Bronchial epithelial cell (primary cell): Measurements from ENCODE around the gene SUSD1. TPM values are rescaled to one million over a fixed set of nuclear protein-coding genes. Genes with fewer than 3 reads are reported as not detected.

ENCODE experiments used
- DNase-seq: peaks from one replicate; pipeline ENCODE4 v3.0.0-alpha.2; 2010; ENCODE audit warnings: low read depth
- FAIRE-seq: peaks from 2 replicates; lab custom pipeline; 2011; peaks lifted over from hg19 to GRCh38; lab: Jason Lieb, UNC
- H3K27me3 ChIP-seq: 2 replicates; pipeline ENCODE4 v1.5.1; 2011; ENCODE audit warnings: low read length; ENCODE audit not compliant: control insufficient read depth, insufficient read depth
- H3K36me3 ChIP-seq: 2 replicates; pipeline ENCODE4 v1.5.1; 2011; ENCODE audit warnings: low read length; ENCODE audit not compliant: control insufficient read depth, insufficient read depth
- H3K4me3 ChIP-seq: 2 replicates; pipeline ENCODE4 v1.5.1; 2011; ENCODE audit warnings: mild to moderate bottlenecking, low read depth, low read length, control low read depth
- CTCF ChIP-seq: IDR thresholded peaks from 2 replicates; pipeline ENCODE4 v1.5.1; 2011; ENCODE audit warnings: mild to moderate bottlenecking, moderate library complexity, low read length, control low read depth, inconsistent platforms; ENCODE audit not compliant: insufficient read depth, severe bottlenecking
- total RNA-seq: library from RNA; depleted of rRNA; stranded (reverse); fragments of >200 nt; gene quantifications from 2 replicates; pipeline ENCODE4 v1.2.1, GENCODE V29; 2014

Gene SUSD1
- total RNA-seq, 1 donor from 2014 or later: 9.0 TPM

- H3K4me3 ChIP-seq: no peak overlapping the region
- DNase-seq (no peak), FAIRE-seq (no peak)
- H3K36me3 ChIP-seq: no peaks in the 10 kb centered on the region
- TF ChIP-seq CTCF: no peak
- H3K27me3 ChIP-seq: no peaks in the 10 kb centered on the region
Observed at GRCh38 chr9:112093147-112093869, 81.8 kb downstream of the SUSD1 start.

GRCh38 chr9:112091810-112092209 is 83.3 kb downstream of the SUSD1 start:
- peak; percentile 36 for TF ChIP-seq CTCF
- FAIRE-seq (no peak), DNase-seq (no peak)
- Histone ChIP-seq H3K4me3 (no peak overlapping the region), H3K27me3 (no peaks in the 10 kb centered on the region), H3K36me3 (no peaks in the 10 kb centered on the region)

- Histone ChIP-seq H3K27me3 (no peaks in the 10 kb centered on the region), H3K4me3 (no peak overlapping the region), H3K36me3 (no peaks in the 10 kb centered on the region)
- DNase-seq (no peak), FAIRE-seq (no peak)
- no peak for TF ChIP-seq CTCF
Observed at GRCh38 chr9:112087506-112087905, 87.6 kb downstream of the SUSD1 start.

DNA sequence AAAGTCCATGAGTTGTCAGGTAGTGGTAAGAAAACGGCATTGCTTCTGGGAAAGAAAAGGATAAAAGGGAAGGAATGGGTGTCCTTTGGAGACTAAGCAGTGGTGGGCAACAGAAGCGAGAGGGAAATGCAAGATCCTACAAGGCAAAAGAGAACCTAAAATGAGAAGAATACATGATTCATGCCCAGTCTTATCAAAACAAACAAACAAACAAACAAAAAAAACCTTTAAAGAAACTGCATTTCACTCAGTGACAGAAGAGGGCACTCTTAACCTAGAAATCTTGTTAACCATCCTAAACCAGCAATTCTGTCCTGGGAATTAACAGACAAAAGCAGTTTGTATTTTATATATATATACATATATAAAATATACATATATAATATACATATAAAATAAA is 88.5 kb downstream of the SUSD1 start:
- no peak overlapping the region for H3K4me3 ChIP-seq
- DNase-seq (peak; percentile 54), FAIRE-seq (no peak)
- no peaks in the 10 kb centered on the region for H3K36me3 ChIP-seq
- no peaks in the 10 kb centered on the region for H3K27me3 ChIP-seq
- TF ChIP-seq CTCF: peak; percentile 32

DNA sequence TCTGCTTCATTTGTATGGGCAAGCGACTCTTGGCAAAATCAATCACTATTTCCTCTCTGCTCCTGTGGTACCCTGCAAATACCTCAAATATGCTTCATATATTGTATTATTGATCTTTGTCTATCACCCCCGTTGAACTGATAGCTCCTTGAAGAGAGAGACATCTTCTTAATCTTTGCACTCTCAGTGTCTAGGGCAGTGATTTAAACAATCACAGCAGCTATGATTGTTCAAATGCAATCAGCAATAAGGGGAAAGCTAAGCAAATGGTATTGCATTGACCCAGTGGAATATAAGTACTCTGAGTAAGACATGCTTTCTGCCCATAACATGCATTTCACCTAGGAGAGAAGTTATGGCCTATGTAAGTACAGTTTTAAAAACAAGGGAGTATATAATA is 90.2 kb downstream of the SUSD1 start:
- no peaks in the 10 kb centered on the region for H3K36me3 ChIP-seq
- DNase-seq (no peak), FAIRE-seq (no peak)
- H3K27me3 ChIP-seq: no peaks in the 10 kb centered on the region
- TF ChIP-seq CTCF: no peak
- no peak overlapping the region for H3K4me3 ChIP-seq

DNA sequence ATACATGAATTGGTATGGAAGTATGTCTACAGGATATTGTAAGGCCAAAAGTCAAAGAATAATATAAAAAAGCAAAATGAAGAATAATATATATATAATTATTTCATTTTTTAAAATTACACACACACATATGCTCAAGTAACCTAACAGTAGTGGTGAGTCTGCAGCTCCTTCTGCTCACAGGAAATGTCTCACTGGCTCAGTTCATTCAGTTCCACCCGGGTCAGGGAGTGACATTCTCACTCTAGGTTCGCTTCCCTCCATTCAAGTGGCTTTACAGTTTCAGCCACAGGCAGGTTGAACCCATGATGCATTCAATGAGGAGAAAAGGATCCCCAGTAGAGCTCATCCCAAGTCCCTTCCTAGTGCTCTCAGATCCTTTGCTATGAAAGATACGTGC is 90.8 kb downstream of the SUSD1 start:
- FAIRE-seq (no peak), DNase-seq (no peak)
- Histone ChIP-seq H3K36me3 (no peaks in the 10 kb centered on the region), H3K4me3 (no peak overlapping the region), H3K27me3 (no peaks in the 10 kb centered on the region)
- no peak for TF ChIP-seq CTCF
